Transverse colon (tissue), 4 donors: ENCODE data around the gene IL36A. TPM values are rescaled to one million over a fixed set of nuclear protein-coding genes. Genes with fewer than 3 reads are reported as not detected.

Source experiments
- DNase-seq: peaks from one replicate; pipeline ENCODE4 v3.0.0-alpha.2; 2019
- H3K27ac ChIP-seq, 4 donors: fragments of 200-600 bp; sonication (generic); 2 replicates each; pipeline ENCODE4 v1.5.1; 2016 to 2018; ENCODE audit warnings: inconsistent platforms in 4 of 4
- H3K27me3 ChIP-seq: fragments of 200-600 bp; sonication (generic); 2 replicates; pipeline ENCODE4 v1.5.1; 2017; ENCODE audit warnings: inconsistent platforms
- H3K36me3 ChIP-seq, 4 donors: fragments of 200-600 bp; sonication (generic); 2 replicates each; pipeline ENCODE4 v1.5.1; 2017 to 2019; ENCODE audit warnings: inconsistent platforms in 4 of 4
- H3K4me1 ChIP-seq, 4 donors: fragments of 200-600 bp; sonication (generic); 2 replicates each; pipeline ENCODE4 v1.5.1; 2017 to 2020; ENCODE audit warnings: inconsistent platforms in 4 of 4
- H3K4me3 ChIP-seq, 4 donors: fragments of 200-600 bp; sonication (generic); 1 replicate in 1 of 4; 2 replicates in 3 of 4; pipeline versions ENCODE4 v1.5.1 to v1.6.1; 2017 to 2019; ENCODE audit warnings: inconsistent platforms in 4 of 4
- H3K9me3 ChIP-seq, 2 donors: fragments of 200-600 bp; sonication (generic); 2 replicates each; pipeline ENCODE4 v1.5.1; 2017 to 2019; ENCODE audit warnings: inconsistent platforms in 2 of 2
- CTCF ChIP-seq, 5 experiments: fragments of 200-600 bp in 3 of 5; fragments of 450-650 bp in 2 of 5; sonication (generic) in 3 of 5; IDR thresholded peaks; 1 replicate in 2 of 5; 2 replicates in 3 of 5; pipeline ENCODE4 v1.5.1; 2016 to 2017; ENCODE audit warnings: antibody characterized with exemption in 5 of 5, inconsistent platforms in 3 of 5, mild to moderate bottlenecking in 2 of 5, moderate library complexity in 1 of 5
- EP300 ChIP-seq: sonication (generic); formaldehyde crosslinking; IDR thresholded peaks from one replicate; pipeline ENCODE4 v1.6.1; 2017; ENCODE audit warnings: antibody characterized with exemption, low read depth
- POLR2A ChIP-seq: fragments of 450-650 bp; IDR thresholded peaks from one replicate; pipeline ENCODE4 v1.6.1; 2016; ENCODE audit warnings: antibody characterized with exemption, mild to moderate bottlenecking, moderate library complexity
- POLR2AphosphoS5 ChIP-seq, 3 donors: sonication (generic); formaldehyde crosslinking; IDR thresholded peaks; one replicate each; pipeline ENCODE4 v1.6.1; 2016; ENCODE audit warnings: antibody characterized with exemption in 3 of 3
- WGBS, 2 donors: methylation state at CpG; one replicate each; pipeline ENCODE4 v1.1.5; 2018; ENCODE audit warnings: low coverage in 1 of 2; 5-methylcytosine and 5-hydroxymethylcytosine counted together
- in situ Hi-C, 4 donors: fragments of 200-750 bp; cut with MboI; loops; one replicate each; pipeline versions ENCODE4 v1.15.0 to v1.15.1; 2017; ENCODE audit warnings: low sequenced_read_pairs in 3 of 4, low pct_ligation_motif_present in 1 of 4, low pct_unique_long_range_greater_than_20kb in 1 of 4
- intact Hi-C: fragments of 100-400 bp; cut with DNase I; formaldehyde crosslinking; loops from one replicate; pipeline ENCODE4 v1.15.1; 2023; ENCODE audit warnings: low total_unique reads
- total RNA-seq, 4 donors: library from RNA; depleted of rRNA; stranded (reverse); fragments of >200 nt; gene quantifications; one replicate each; pipeline ENCODE4 v1.1.0, GENCODE V29; 2016

Gene IL36A
- total RNA-seq, 4 donors from 2014 or later: not detected

GRCh38 chr2:112985090-112985489, 20.2 kb upstream of the IL36A start:
- H3K27ac ChIP-seq: no peak overlapping the region
- peaks cover 4 to 5% of the 10 kb centered on the region in 2 donors for H3K9me3 ChIP-seq
- 83 to 87% methylated on average over 5 of the region's 5 CpGs for WGBS, 2 donors
- no peaks in the 10 kb centered on the region for H3K36me3 ChIP-seq
- in situ Hi-C loops (no loop called here), intact Hi-C loops (no loop called here)
- no peaks in the 10 kb centered on the region for H3K27me3 ChIP-seq
- no peaks in the 10 kb centered on the region for H3K4me1 ChIP-seq
- no peak for DNase-seq
- no peak for TF ChIP-seq POLR2AphosphoS5 (IDR thresholded peaks at IDR 0.05)
- TF ChIP-seq EP300: no peak
- no peak for TF ChIP-seq CTCF (IDR thresholded peaks at IDR 0.05)
- no peak for TF ChIP-seq POLR2A
- no peak overlapping the region for H3K4me3 ChIP-seq

- Histone ChIP-seq H3K4me3 (no peak overlapping the region), H3K4me1 (no peaks in the 10 kb centered on the region), H3K36me3 (no peaks in the 10 kb centered on the region), H3K27ac (no peak overlapping the region), H3K9me3 (peaks cover 16 to 18% of the 10 kb centered on the region in 2 donors), H3K27me3 (no peaks in the 10 kb centered on the region)
- 80 to 84% methylated on average over 3 of the region's 3 CpGs for WGBS, 2 donors
- intact Hi-C loops (no loop called here), in situ Hi-C loops (no loop called here)
- no peak for DNase-seq
- TF ChIP-seq POLR2A: no peak
Measured at GRCh38 chr2:112989611-112990010, 15.6 kb upstream of the IL36A start.

- DNase-seq: no peak
- no peak overlapping the region for H3K27ac ChIP-seq
- TF ChIP-seq CTCF (IDR thresholded peaks at IDR 0.05): no peak
- TF ChIP-seq POLR2AphosphoS5 (IDR thresholded peaks at IDR 0.05): no peak
- no peak for TF ChIP-seq EP300
- TF ChIP-seq POLR2A: no peak
- in situ Hi-C loops: no loop called here
- no peak overlapping the region for H3K4me3 ChIP-seq
- no peaks in the 10 kb centered on the region for H3K36me3 ChIP-seq
- no peaks in the 10 kb centered on the region for H3K27me3 ChIP-seq
- H3K9me3 ChIP-seq: peaks cover 16 to 18% of the 10 kb centered on the region in 2 donors
- no peaks in the 10 kb centered on the region for H3K4me1 ChIP-seq
- intact Hi-C loops: no loop called here
Measured at GRCh38 chr2:112993831-112994230, 11.4 kb upstream of the IL36A start.

GRCh38 chr2:112994648-112995047, 10.6 kb upstream of the IL36A start:
- Histone ChIP-seq H3K9me3 (peaks cover 14 to 17% of the 10 kb centered on the region in 2 donors), H3K36me3 (no peaks in the 10 kb centered on the region), H3K27me3 (no peaks in the 10 kb centered on the region), H3K4me3 (no peak overlapping the region), H3K4me1 (no peaks in the 10 kb centered on the region), H3K27ac (no peak overlapping the region)
- intact Hi-C loops (no loop called here), in situ Hi-C loops (no loop called here)
- DNase-seq: no peak
- TF ChIP-seq CTCF (IDR thresholded peaks at IDR 0.05): no peak
- no peak for TF ChIP-seq EP300
- TF ChIP-seq POLR2AphosphoS5 (IDR thresholded peaks at IDR 0.05): no peak
- 83 to 89% methylated on average over 1 to 2 of the region's 2 CpGs for whole genome bisulfite sequencing, 2 donors

- no peak overlapping the region for H3K4me3 ChIP-seq
- H3K27me3 ChIP-seq: no peaks in the 10 kb centered on the region
- no peak for DNase-seq
- H3K4me1 ChIP-seq: no peaks in the 10 kb centered on the region
- in situ Hi-C loops: no loop called here
- H3K27ac ChIP-seq: no peak overlapping the region
- WGBS, 2 donors: 78 to 90% methylated on average over 14 of the region's 14 CpGs
- H3K36me3 ChIP-seq: no peaks in the 10 kb centered on the region
- intact Hi-C loops: no loop called here
- TF ChIP-seq POLR2A: no peak
- TF ChIP-seq POLR2AphosphoS5 (IDR thresholded peaks at IDR 0.05): no peak
- no peak for TF ChIP-seq CTCF (IDR thresholded peaks at IDR 0.05)
- no peak for TF ChIP-seq EP300
- H3K9me3 ChIP-seq: peaks cover 15 to 21% of the 10 kb centered on the region in 2 donors
Measured at GRCh38 chr2:112995346-112995920, 9.8 kb upstream of the IL36A start.
